Measurements from ENCODE around the gene KAZALD1. TPM values are rescaled to one million over a fixed set of nuclear protein-coding genes. Genes with fewer than 3 reads are reported as not detected.

KAZALD1 gene
- total and polyA plus RNA-seq, 7 donors, result 0.49 to 40.2 (median 3.9) TPM

- Histone ChIP-seq H3K27ac (no peak overlapping the region), H3K36me3 (no peaks in the 10 kb centered on the region), H3K27me3 (peaks cover 11 to 34% (median 31%) of the 10 kb centered on the region in 3 donors), H3K4me1 (peaks cover 0 to 9% (median 7%) of the 10 kb centered on the region in 4 donors), H3K4me3 (no peak overlapping the region), H3K9me3 (no peaks in the 10 kb centered on the region)
- DNase-seq, result no peak
- 87 to 90% methylated on average over 5 of the region's 5 CpGs for WGBS, 2 donors
- TF ChIP-seq EP300 (IDR thresholded peaks at IDR 0.05) (no peak), CTCF (IDR thresholded peaks at IDR 0.05) (no peak), POLR2A (IDR thresholded peaks at IDR 0.05) (no peak), POLR2AphosphoS5 (IDR thresholded peaks at IDR 0.05) (no peak)
- intact Hi-C loops (cut with DNase I), result no loop called here
These were observed 6.9 kb upstream of the KAZALD1 start for GRCh38 chr10:101054876-101055275.

- H3K27ac ChIP-seq, result no peak overlapping the region
- no peaks in the 10 kb centered on the region for H3K36me3 ChIP-seq
- peaks cover 6 to 28% (median 26%) of the 10 kb centered on the region in 3 donors for H3K27me3 ChIP-seq
- 70 to 96% methylated on average over 4 of the region's 4 CpGs for WGBS, 2 donors
- DNase-seq, result no peak
- intact Hi-C loops (cut with DNase I), result no loop called here
- no peak overlapping the region for H3K4me3 ChIP-seq
- TF ChIP-seq EP300 (IDR thresholded peaks at IDR 0.05), result no peak
- TF ChIP-seq POLR2AphosphoS5 (IDR thresholded peaks at IDR 0.05), result no peak
- no peak for TF ChIP-seq CTCF (IDR thresholded peaks at IDR 0.05)
- no peak for TF ChIP-seq POLR2A (IDR thresholded peaks at IDR 0.05)
- H3K4me1 ChIP-seq, result peaks cover 0 to 9% (median 7%) of the 10 kb centered on the region in 4 donors
- no peaks in the 10 kb centered on the region for H3K9me3 ChIP-seq
These were observed 6.4 kb upstream of the KAZALD1 start for GRCh38 chr10:101055411-101055810.

GRCh38 chr10:101056365-101057151 is 5.2 kb upstream of the KAZALD1 start:
- H3K4me1 ChIP-seq, result peaks cover 0 to 14% (median 12%) of the 10 kb centered on the region in 4 donors
- no peak overlapping the region for H3K4me3 ChIP-seq
- no peak for TF ChIP-seq CTCF (IDR thresholded peaks at IDR 0.05)
- peaks cover 0 to 17% (median 14%) of the 10 kb centered on the region in 3 donors for H3K27me3 ChIP-seq
- no peaks in the 10 kb centered on the region for H3K36me3 ChIP-seq
- no peak overlapping the region for H3K27ac ChIP-seq
- no peaks in the 10 kb centered on the region for H3K9me3 ChIP-seq
- DNase-seq, result no peak
- WGBS, 2 donors, result 94% methylated on average over 4 of the region's 4 CpGs
- intact Hi-C loops (cut with DNase I), result no loop called here

- WGBS, 2 donors, result 0% methylated on average over 37 of the region's 37 CpGs
- Histone ChIP-seq H3K27ac (peak overlapping the region; percentile 93 to 98 (median 94)), H3K27me3 (peaks cover 9 to 31% (median 30%) of the 10 kb centered on the region in 3 donors), H3K36me3 (no peaks in the 10 kb centered on the region), H3K9me3 (no peaks in the 10 kb centered on the region), H3K4me1 (peaks cover 0 to 38% (median 30%) of the 10 kb centered on the region in 4 donors), H3K4me3 (peak overlapping the region; percentile 77 to 83 (median 79))
- TF ChIP-seq POLR2AphosphoS5 (IDR thresholded peaks at IDR 0.05), result no peak
- peak; percentile 68 to 83 (median 76) for TF ChIP-seq CTCF (IDR thresholded peaks at IDR 0.05)
- intact Hi-C loops (cut with DNase I), result loop anchor here (2.0 kb wide), 1 partner anchor 17 kb away; no protein-coding TSS in a partner anchor
- peak; percentile 97 for DNase-seq
These were observed 1.5 kb upstream of the KAZALD1 start for GRCh38 chr10:101060036-101060950.

All from sigmoid colon (tissue), 7 donors.